Medulla oblongata (tissue), 1 donor: ENCODE measurements around the gene EZR.

Experiments used
- DNase-seq: peaks from one replicate; pipeline ENCODE4 v3.0.0-alpha.2; 2015; ENCODE audit errors: extremely low spot score

The EZR gene

GRCh38 chr6:158817728-158818580 lies 1.2 kb downstream of the EZR start:
- peak; percentile 72 for DNase-seq

DNA sequence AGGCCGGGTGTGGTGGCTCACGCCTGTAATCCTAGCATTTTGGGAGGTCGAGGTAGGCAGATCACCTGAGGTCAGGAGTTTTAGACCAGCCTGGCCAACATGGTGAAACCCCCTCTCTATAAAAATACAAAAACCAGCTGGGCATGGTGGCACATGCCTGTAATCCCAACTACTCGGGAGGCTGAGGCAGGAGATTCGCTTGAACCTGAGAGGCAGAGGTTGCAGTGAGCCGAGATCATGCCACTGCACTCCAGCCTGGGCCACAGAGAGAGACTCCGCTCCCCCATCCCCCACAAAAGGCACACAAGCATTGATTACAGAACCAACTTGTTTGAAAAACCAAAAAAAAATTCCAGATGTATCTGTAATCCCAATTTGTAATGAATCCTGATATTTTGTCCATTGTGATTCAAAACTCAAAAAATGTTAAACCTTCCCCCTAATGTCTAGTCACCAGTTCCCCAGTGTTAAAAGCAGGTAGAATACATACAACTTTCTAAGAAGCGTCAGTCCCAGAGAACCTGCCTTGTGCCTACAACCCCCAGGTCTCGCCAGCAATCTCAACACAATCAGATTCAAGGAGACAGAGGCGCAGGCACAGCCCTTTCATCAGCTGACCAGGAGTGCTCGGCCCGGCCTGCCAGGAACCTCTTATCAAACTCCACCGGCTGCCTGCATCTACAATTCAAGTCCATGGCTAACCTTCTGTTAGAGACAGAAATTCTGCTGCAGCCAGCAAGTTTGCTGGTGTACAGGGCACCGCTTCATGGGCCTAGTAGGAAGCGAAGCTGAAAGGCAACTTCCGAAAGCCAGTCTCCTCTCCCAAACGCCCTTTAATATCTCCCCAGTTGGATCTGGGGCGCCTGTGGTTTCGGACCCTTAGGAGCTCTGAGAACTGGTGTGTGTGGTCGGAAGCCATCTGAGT lies 2.1 kb downstream of the EZR start:
- DNase-seq: peak; percentile 43

DNA sequence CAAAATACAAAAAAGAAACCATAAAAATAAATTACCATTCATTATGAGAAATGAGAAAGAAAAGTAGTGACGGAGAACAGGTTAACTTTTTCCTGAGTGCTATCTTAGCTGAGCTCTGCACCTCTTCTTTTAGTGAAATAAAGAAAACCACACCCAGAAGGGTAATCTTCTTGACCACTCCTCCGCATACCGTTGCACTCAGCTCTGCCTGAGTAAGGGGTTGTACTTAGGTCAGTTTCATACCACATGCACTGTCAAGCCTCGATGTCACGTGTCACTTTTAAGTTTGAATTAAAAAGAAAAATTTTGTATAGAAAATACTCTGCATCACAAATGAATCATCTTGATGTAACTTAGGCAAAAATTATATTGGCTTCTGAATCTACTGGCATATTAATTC lies 2.8 kb downstream of the EZR start:
- DNase-seq: no peak

- DNase-seq: no peak
Measured at GRCh38 chr6:158815907-158816306, 3.3 kb downstream of the EZR start.

- no peak for DNase-seq
Measured at GRCh38 chr6:158815379-158815724, 3.8 kb downstream of the EZR start.

GRCh38 chr6:158813032-158813431 lies 6.1 kb downstream of the EZR start:
- DNase-seq: no peak

- DNase-seq: no peak
Measured at GRCh38 chr6:158812611-158813010, 6.6 kb downstream of the EZR start.

- DNase-seq: no peak
Measured at GRCh38 chr6:158810155-158811095, 8.7 kb downstream of the EZR start.

DNA sequence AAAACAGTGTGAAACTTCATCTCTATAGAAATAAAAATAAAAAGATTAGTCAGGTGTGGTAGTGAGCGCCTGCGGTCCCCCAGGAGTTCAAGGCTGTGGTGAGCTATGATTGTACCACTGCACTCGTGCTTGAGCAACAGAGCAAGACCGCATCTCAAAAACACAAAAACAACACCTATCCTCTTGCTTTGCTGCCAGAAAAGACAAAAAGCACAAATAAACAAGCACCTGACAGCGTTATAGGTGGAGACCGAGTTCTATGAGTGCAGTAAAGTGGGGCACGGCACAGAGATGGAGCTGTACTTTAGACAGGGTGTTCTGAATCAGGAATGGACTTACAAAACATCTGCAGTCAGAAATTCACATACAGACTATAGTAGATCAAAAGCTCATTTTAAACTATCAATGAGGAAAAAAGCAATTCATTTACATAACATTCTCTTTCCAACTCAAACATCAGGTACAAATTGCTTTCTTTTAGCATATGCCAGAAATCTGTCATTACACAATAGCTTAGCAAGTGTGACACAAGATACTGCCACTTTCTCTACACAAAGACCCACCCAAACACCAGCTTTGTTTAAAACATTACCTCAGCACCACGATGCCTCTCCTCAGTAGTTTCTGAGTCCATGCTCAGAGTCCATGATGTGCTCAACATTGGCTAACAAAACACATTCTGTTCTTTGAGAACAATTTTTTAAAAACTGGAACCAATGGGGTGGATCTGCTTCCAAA lies 10.1 kb downstream of the EZR start:
- no peak for DNase-seq

DNA sequence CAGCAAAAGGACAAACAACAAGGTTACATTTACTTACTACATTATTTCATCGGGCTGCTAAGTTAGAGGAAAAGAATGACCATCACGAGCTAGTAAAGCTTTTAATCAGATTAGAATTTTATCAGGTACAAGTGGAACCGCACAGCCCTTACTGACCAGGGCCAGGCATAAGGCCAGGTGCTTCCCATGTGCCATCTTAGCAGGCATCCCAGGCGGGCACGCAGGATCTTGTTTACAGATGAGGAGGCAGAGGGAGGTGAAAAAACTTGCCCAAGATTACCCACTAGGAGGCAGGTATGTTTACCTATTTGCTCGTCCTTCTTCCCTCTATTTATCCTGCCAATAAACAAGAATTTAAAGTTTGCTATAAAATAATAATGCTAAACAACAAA lies 10.7 kb downstream of the EZR start:
- DNase-seq: no peak

DNA sequence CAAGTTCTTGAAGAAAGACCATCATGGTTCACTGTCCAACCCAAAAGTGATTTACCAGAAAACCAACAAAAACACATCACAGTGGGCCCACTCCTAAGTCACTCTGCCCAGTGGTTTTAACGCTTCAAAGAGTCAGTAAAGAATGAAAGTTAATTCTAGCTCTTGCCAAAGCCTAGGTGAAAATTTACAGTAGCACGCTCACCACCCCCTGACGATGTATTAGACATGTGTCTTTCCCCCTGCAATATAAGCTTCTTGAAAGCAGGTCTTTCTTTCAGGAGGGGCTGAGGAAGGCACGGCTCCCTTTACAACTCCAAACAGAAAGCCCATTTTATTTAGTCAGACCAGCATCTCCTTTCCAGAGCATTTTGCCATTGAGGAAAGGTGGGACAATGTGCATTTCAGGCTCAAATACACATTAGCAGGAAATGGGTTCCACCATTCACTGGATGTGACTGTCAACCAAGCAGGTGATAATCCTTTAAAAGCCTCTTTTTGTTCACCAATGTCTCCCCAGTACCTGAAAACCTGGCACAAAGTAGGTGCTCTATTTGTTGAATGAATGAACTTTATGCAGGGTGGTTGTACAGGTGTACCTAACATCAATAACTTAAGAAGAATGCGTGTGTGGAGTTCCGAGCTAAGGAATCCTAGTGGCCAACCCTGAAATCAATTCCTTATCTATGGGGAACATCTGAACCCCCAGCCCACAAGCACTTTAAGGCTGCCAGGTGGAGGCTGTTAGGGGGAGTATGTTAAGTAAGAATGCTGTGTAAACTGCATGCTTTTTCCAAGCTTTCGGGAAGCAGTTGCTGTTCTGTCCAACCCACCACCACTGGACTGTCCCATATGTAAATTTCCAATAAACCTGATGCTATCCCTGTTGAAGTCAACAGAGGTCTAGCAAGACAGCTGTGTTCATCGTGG lies 11.4 kb downstream of the EZR start:
- DNase-seq: no peak

GRCh38 chr6:158805698-158806377 lies 13.3 kb downstream of the EZR start:
- DNase-seq: no peak

DNA sequence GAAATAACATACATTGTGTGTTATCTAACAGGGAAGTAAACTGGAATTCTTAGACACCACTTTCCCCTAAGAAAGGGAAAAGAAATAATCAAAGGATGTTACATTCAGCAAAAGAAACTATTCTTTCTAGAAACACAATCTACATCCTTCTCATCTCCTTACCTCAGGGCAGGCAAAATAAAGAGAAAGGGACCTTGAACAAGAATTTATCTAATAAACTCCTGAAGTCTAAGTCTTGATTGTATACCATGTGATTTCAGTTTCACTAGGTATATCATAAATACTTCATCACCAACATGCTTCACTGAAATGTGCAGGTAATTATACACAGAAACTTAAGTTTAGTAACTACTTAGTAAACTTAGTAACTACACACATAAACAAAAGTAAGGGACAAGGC lies 15.0 kb downstream of the EZR start:
- no peak for DNase-seq

DNA sequence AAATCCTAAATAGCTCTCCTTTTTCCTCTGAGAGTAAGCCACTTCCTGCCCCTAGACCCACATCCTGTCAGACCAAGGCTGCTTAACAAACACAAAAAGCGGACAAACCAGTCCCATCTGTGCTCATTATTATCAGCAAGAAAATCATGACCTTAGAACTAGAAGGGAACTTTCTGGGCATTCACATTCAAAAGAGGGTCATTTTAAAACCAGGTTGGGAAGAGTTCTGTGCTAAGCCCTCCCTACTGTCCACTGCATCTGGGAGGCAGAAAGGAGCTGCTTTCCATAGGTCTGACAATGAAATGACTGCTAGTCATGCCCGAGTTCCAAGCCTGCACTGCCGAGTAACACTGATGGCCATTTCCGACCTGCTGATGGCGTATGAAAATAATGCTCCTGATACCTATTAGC lies 15.4 kb downstream of the EZR start:
- peak; percentile 27 for DNase-seq

DNA sequence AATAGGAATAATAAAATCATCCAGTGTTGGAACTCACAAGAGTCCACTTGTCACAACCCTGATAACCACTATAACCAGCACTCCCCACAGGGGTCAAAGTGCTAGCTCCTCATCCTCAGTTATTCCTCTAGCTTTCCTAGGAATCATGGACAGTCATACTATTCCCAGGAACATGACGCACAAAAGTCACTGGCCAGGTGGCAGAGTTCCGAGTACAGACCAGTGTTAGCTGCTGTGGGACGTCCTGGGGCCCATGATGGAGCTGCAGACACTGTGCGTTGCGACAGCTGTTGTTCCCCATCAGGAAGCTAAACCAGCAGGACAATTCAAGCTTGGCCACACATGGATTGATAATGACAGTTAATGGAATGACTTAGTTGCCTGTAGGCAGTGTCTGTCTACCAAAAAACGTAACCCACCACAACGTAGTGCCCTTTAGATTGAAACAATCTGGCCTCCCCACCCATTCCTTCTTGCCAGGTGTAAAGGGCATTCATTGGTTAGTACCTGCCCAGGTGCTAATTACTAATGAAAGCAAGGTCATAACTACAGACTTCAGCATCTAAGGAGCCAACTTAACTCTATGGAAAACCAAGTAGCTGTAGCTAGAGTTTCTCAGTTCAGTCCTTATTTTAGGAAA lies 17.4 kb downstream of the EZR start:
- DNase-seq: no peak

- no peak for DNase-seq
Measured at GRCh38 chr6:158799051-158799792, 19.9 kb downstream of the EZR start.

- DNase-seq: no peak
Measured at GRCh38 chr6:158798311-158798710, 20.9 kb downstream of the EZR start.
